GM18870 (cell line): ENCODE data around the gene TEX19.
"Not testable (repeated sequence)": the region's sequence is repeated elsewhere in the genome, so short reads cannot be mapped to it uniquely, and the experiment has no call there.

Experiments used
- ATAC-seq: cut with Tn5 transposase; IDR thresholded peaks from one replicate; pipeline ENCODE4 v1.9.1; 2021; ENCODE audit warnings: moderate library complexity; ENCODE audit not compliant: unreplicated experiment

Gene TEX19

DNA sequence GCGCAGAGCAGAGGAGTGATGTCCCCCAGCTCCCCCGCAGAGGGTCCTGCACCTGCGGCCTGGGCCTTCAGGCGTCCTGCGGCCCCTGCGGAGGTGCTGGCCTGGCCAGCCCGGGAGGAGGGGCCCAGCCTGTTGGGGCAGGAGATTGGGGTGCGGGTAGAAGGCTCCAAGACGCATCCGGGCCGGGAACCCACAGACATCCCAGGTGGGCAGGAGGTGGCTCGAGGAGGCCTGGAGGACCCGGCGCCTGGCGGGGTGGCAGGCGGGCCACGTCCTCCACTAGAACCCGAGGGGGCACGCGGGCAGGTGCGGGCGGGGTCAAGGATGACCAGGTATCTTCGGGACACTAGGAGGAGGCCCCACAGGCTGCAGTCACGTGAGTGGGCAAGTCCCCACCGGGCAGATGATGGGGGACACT is 24.8 kb upstream of the TEX19 start:
- no peak for ATAC-seq

DNA sequence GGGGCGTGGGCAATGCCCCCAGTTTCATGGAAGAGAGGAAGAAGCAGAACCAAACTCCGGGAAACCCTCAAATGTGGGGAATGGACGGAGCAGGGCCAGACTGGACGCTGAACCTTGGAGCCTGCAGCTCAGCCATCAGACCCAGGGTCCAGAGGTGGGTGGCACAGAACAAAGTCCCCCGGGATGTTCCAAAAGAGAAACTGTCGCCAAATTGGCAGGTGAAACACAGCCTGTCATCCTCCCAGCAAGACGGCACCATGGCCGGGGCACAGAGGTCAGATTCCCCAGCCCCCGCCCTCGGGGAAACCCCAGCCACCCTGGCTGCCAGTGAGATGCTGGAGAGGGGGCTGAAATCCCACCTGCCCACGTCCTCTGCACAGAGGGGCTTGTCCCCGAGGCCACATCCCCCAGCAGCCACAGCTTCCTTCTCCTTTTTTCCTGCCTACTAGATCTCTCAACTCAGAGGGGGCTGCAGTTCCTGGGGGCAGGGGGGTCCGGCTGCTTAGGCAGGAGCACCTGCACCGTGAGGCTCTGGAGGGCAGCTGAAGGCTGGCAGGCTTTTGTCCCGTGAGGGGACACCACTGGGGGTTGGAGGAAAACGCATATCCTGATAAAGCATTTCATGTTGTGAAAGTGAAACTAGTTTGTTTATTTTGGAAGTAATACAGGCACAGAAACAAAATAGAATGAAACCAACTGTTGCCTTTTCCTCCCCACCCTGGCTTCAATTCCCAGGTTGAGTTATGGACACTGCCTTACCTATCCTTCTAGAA is 24.2 kb upstream of the TEX19 start:
- no peak for ATAC-seq

DNA sequence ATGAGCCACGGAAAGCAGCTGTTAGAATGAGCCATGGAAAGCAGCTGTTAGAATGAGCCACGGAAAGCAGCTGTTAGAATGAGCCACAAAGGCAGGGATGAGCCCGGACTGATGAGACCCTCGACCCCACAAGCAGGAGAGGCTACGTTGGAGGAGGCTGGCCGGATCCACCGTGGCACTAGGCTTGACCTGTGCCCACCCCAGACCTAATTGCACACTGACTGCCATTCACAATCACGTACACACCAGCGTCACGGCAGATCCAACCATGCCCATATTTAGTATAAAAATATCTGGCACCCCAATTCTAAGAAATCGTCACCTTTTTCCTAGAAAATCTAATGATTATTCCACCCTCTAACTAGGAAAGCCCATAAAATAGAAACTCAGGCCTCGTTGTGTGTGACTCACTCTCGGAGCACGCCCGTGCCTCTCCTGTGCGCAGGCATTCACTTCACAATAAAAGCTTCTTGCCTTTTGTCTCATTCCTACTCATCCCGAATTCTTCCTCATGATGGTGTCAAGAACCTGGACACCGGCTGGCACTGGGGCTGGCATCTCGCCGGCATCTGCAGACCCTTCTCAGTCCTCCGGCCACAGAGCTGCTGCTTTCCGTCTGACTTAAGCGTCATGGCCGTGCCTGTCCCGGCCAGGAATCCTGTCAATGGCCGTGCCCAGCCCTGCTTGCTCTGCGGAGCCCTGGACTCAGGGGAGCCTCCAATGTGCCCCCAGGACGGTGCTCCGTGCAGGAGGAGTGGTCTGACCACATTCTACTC is 20.0 kb upstream of the TEX19 start:
- ATAC-seq: no peak

DNA sequence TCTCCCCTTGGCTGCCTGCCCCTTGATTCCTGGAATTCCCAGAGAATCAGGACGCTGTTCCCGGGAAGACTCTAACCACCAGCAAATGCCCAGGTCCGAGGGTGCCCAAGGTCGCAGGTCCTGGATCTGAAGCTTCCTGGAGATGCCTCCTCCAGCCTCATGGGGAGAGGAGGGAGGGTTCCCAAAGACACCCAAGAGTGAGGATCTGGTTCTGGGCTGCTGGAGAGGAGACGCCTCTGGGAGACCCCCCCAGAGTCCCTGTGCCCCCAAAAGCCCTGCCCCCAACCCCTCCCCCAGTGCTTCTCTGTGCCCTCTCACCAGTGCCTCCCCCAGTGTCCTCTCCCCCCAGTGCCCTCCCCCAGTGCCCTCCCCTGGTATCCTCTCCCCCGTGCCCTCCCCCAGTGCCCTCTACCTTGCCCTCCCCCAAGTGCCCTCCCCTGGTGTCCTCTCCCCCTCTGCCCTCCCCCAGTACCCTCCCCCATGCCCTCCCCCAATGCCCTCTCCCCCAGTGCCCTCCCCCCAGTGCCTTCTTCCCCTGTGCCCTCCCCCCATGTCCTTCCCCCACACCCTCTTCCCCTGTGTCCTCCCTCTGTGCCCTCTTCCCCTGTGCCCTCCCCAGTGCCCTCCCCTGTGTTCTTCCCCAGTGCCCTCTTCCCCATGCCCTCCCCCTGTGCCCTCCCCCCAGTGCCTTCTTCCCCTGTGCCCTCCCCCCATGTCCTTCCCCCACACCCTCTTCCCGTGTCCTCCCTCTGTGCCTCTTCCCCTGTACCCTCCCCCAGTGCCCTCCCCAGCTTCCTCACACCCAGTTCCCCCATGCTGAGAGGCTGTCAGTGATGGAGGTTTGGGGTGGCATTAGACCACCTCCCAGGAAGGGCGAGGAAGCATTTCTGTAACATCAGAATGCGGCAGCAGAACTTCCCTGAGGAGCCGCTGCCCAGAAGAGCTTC is 19.1 kb upstream of the TEX19 start:
- ATAC-seq: no peak

- ATAC-seq: no peak
These were observed 16.5 kb upstream of the TEX19 start for GRCh38 chr17:82342361-82343079.

GRCh38 chr17:82343560-82343959 is 15.5 kb upstream of the TEX19 start:
- no peak for ATAC-seq

GRCh38 chr17:82344175-82344907 is 14.7 kb upstream of the TEX19 start:
- no peak for ATAC-seq

GRCh38 chr17:82345151-82345976 is 13.7 kb upstream of the TEX19 start:
- no peak for ATAC-seq

DNA sequence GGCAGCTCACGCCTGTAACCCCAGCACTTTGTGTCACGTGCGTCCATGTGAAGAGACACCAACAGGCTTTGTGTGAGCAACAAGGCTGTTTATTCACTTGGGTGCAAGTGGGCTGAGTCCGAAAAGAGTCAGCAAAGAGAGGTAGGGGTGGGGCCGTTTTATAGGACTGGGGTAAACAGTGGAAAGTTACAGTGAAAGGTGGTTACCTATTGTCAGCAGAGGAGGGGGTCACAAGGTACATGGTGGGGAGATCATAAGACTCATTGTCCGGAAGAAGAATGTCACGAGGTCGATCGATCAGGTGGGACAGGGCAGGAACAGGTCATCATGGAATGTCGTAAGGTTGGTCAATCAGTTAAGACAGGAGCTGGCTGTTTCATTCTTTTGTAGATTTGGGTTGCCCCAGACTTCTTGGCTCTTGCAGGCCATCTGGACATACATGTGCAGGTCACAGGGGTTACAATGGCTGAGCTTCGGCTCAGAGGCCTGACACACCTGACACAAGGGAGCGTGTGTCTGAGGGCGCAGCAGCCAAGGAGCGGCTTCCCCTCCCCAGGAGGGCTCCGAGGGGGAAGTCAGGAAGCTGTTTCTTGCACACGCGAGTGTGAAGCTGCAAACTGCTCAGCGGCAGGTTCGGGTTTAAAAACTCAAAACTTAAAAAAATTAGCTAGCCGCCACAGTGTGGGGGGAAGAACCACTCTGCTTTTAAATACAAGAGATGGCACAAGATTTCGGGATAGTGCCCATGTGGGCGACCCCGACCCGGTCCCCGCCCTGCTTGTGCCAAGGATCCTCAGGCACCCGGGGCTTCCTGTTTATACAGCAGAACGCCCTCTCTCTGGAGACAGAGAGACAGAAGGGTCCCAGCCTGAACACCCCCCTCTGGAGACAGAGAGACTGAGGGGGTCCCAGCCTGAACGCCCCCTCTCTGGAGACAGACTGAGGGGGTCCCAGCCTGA is 12.4 kb upstream of the TEX19 start:
- ATAC-seq: no peak

GRCh38 chr17:82347994-82348393 is 11.1 kb upstream of the TEX19 start:
- ATAC-seq: not testable (repeated sequence)

- ATAC-seq: no peak
These were observed 10.6 kb upstream of the TEX19 start for GRCh38 chr17:82348434-82348833.

DNA sequence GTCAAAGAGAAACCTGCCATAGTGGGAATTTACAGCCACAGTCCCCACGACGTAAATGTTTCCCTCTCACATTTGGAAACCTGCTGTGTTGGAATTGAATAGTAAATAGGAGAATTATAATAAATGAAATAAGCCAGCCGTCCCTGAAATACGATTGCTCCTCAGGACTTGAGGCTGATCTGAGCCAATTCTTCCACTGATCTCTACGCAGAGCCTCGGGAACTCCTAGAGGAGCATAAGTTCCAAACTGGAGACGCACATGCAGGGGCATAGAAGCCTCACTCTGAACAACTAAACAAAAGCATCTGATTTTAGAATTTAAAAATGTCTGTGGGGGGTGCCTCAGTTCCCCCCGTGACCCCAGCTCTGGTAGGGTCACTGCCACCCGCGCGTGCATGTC is 10.2 kb upstream of the TEX19 start:
- ATAC-seq: no peak

DNA sequence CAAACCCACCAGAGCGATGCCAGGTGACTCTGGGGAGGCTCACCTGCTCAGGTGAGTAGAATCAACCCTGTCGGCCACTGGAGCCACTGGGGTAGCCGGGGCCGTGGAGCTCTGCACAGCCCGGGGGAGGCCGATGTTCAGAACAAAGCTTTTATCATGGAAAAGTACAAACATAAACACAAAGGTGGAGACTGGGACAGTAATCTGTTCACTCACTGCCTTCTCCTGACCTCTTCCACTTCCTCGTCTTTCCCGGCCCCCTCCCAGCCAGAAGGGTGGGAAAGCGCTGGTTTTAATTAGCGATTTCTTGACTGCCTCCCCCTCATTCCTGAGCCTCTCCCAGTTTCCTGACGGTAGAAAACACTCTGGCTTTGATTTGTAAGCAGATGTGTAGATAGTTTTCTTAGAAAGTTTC is 9.8 kb upstream of the TEX19 start:
- no peak for ATAC-seq

GRCh38 chr17:82350182-82351030 is 8.6 kb upstream of the TEX19 start:
- no peak for ATAC-seq

DNA sequence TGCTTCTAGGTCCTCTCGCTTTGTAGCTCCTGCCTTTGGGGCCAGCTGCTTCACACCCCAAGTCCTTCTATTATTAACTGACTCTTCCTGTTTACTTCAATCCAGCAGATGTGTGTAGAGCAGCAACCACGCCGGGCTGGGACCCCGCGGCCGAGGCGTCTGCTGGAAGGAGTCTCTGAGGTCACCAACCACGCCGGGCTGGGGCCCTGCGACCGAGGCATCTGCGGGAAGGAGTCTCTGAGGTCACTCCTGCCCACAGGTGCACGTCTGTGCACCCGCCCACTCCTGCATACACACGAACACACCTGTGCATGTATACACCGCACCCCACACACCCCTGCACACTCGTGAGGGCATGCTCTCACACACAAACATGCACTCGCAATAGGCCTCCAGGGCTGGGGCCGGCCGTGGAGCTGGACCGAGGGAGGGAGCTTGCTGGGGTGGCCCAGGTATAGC is 7.8 kb upstream of the TEX19 start:
- no peak for ATAC-seq

- no peak for ATAC-seq
These were observed 7.1 kb upstream of the TEX19 start for GRCh38 chr17:82351713-82352488.
